HG02759 (cell line): ENCODE measurements around the gene RNF145.
A peak's percentile ranks its signal among the peaks of the same experiment; 100 is the strongest.

Source experiments
- ATAC-seq: cut with Tn5 transposase; IDR thresholded peaks from one replicate; pipeline ENCODE4 v1.9.1; 2021; ENCODE audit warnings: mild to moderate bottlenecking, moderate library complexity; ENCODE audit not compliant: unreplicated experiment

The RNF145 gene

DNA sequence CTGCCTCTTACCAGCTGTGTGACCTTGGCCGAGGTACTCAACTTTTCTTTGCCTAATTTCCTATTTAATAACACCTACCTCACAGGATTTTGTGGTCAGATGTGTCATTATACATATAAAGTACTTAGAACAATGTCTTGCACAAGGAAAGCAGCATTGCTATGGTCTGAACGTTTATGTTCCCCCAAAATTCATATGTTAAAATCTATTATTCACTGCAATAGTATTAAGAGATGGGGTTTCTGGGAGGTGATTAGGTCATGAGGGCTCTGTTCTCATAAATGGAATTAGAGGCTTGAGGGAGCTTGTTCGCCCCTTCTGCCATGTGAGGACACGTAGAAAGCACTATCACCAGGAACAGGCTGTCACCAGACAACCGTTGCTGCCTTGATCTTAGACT is 10.9 kb upstream of the RNF145 start:
- ATAC-seq: no peak

DNA sequence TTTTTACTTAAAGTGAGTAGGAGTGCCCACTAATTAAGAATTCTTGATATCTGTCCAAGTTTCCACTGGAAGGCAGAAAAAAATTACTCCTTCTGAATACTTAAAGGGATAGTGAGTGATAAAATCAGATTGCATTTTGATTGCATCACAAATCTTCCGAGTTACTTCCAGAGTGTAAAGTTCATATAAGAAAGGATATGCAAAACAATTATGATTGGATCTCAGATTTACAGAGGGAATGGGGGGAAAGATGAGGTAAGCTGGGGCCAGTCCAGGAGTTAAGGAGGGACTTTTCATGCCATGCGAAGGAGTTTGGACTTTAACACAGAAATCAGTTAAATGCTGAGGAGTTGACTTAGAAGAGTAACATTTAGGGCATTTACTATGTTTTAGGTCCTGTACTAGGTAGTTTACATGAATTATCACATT is 9.3 kb upstream of the RNF145 start:
- ATAC-seq: no peak

GRCh38 chr5:159217236-159217635 is 7.9 kb upstream of the RNF145 start:
- no peak for ATAC-seq

- no peak for ATAC-seq
These were observed 7.1 kb upstream of the RNF145 start for GRCh38 chr5:159216454-159216853.

DNA sequence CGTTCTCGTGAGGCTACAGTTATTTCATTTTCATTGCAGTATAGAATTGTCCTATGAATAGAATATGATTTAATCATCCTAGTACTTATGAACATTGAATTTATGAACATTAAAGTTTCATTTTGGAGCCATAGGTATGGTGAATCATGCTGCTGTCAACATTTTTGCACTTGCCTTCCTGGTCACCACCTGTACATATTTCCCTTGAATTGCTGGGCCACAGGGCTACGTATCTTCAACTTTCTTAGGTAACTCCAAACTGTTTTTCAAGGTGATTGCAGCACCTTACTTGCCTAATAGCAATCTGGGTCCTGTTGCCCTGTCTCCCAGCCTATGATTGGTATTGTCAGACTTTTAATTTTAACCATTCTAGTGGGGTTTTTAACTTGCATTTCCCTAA is 6.5 kb upstream of the RNF145 start:
- ATAC-seq: no peak

DNA sequence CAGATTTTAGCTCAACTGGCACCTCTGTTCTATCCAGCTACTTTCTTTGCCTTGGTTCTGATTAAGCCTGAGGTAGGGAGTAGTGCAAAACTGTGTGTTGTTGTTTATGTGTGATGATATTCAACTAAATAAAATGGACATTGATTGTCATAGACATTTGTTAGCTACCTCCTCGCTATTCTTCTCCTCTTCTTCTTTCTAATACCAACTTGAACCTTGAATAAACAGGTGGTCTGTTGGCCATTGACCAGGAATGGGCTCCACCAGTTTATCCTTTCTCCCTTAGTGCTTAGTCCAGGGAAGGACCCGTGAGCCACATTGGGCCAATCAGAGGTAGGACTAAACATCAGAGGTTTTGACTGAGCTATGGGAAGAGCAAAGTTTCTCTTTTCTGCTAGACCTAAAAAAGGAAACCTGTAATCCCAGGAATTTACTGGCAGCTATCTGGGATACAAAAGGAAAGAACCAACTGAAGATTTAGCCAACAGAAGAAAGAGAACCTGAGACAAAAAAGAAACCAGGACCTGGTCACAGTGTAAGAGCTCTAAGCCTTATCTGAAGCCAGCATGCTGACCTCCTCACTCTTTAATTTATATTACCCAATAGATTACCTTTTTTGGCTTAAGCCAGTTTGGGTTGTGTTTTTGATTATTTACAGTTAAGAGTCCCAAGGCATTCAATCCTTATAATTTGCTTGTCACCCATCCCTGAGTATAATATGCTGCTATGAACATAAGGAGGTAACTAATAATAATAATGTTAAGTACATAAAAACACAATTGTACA is 5.3 kb upstream of the RNF145 start:
- no peak for ATAC-seq

- no peak for ATAC-seq
These were observed 3.5 kb upstream of the RNF145 start for GRCh38 chr5:159212657-159213462.

GRCh38 chr5:159211729-159212174 is 2.4 kb upstream of the RNF145 start:
- no peak for ATAC-seq

DNA sequence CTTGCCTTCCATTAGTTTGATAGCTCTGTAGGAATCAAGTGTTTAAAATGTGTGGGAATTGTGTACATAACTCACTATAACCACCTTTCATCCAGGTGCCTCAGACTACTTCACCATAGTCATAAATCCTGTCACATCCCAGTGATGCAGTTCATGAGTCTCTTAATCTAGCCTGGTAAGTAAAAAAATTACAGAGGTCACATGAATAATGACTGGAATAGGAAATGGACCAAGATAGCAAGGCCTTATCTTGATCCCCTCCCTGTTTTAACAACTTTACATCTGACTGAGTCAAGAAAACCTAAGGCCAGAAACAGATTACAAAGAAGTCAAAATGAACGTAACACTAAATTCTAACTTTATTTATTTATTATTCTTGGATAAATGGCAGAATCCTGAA is 1.5 kb upstream of the RNF145 start:
- no peak for ATAC-seq

DNA sequence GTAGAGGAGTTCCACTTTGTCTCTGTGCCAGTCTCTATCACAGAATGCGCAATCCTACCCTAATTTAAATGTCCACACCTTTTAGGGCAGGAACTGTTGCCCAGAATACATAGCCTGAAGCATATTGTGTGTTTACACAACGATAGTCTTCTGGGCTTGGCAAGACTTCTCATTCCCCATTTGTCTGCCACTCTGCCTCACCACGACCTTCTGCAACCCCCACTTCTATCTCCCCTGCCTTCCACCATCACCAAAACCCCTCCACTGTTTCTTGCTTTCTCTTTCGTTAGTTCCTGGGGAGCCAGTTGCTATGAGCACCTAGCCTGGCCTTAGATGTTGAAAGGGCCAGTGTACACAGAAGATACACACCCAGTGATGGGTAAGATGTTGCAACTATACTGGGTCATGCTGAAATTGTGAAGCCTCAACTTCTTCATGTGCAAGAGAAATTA is 883 bp upstream of the RNF145 start:
- ATAC-seq: no peak

DNA sequence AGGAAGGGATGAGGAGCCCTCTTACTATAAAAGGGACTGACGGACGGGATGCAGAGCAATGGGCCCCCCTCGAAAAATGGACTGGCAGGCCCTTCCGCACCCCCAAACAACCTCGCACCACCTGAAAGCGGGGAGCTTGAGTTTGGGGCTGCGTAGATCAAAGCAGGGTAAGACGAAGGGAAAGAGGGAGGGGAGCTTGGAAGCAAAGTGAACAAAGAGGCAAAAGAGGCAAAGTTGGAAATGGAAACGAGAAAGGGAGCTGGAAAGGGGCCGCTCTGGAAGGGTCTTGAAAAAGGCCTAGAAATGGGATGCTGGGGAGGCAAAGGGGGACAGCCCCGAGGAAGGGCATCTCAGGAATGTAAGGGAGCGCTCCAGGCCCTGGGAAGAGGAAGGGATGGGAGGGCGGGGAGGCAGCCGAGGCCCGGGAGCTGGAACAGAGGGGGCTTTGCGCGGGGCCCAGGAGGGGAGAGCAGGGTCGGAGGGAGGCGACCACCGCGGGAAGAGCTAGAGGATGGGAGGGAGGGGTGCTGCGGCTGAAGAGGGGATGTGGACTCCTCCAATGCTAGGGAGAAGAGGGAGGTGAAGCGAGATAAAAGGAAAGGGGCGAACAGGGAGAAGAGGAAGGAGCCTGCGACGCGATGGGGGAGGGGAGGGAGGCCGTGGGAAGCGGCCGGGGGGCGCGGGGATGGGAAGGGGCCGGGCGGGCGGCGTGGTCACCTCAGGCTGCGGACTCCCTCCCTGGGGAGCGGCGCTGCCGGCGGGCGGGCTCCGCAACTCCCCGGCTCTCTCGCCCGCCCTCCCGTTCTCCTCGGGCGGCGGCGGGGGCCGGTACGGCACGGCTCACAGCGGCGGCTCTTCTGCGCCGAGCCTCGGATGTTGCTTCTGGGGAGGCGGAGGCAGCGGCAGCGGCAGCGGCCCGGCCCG is 577 bp downstream of the RNF145 start:
- peak; percentile 23 for ATAC-seq

DNA sequence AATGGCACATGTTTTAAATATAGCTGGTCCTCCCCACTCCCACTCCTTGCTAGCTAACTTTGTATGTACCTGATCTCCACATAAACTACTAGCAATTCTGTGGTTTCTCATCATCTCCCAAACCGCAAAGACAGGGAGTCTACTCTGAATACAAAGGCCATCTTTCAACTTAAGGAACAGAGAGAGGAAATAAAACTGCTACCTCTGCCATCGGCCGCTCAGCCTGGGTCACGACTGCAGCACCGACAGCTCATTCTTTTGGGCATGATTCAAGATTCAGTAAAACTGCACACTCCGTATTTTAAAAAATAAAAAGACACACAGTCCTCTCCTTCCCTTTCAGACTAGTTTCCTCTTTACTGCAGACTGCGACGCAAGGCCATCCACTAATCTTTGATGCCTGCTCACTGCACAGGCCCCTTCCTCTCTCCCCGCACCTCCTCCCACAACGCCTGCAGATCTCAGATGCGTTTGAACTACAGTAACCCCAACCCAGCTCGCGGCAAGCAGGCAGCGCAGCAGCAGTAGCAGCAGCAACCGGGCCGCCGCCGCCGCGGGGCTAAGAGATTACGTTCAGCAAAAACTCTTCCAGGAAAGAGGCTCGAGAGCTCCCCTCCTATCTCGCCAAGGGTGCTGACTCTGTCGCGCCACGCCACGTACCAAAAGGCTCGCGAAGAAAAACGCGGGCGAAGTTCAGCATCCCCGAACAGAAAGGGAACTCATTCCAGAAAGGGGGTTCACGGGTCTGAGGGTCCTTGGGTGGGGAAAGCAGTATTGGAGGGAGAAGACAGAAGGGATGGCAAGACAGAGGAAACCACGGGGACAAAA is 1.5 kb downstream of the RNF145 start:
- peak; percentile 56 for ATAC-seq

- no peak for ATAC-seq
These were observed 2.1 kb downstream of the RNF145 start for GRCh38 chr5:159207222-159207685.

DNA sequence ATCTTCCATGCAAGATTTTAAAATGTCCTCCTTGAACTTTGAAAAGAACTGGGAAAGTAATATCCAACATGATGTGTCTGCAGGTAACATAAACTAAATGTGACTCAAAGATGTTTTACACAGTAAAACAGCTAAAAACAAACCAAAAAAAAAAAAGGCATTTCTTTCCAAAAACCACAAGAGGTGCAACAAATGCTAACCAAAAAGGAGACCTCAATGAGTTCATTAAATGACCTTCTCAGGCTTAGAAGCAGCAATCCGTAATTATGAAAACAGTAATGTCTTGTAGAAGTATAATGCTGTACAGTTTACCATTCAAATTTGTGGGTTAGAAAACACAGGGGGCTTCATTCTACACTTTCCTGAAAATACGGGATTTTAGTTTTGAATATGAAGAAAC is 2.5 kb downstream of the RNF145 start:
- no peak for ATAC-seq

DNA sequence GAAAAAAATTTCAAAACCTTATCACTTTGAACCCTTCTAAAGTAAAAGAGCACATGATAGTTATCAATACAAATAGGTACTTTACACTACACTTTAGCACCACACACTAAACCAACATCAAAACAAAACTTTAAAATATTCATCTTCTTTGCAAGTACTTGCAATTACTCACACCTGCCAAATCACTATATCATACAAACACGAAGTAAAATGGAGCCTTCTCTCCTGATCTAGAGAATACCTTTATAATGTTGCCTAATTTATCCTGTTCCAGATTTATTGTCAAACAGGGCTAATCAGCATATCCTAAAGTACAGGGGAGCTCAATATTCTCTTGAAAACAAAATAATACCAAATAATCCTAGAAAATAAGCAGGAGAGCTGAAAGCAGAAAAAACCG is 3.0 kb downstream of the RNF145 start:
- no peak for ATAC-seq

DNA sequence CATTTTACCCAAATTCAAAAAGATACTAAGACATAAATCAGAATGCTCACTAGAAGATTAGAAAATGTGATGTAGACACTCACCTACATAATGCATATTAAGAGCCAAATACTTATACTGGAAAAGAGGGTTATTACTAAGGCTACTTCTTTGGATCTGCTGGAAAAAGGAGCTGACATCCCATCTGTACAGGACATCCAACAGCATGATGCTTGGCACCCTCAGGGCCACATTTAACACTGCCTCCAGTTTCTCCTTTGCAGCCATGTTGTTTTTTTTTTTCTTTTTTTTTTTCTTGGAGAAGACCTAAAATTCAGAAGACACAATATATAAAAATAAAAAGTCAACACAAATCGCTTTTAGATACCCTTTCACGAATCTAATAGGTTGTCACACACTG is 6.0 kb downstream of the RNF145 start:
- no peak for ATAC-seq

DNA sequence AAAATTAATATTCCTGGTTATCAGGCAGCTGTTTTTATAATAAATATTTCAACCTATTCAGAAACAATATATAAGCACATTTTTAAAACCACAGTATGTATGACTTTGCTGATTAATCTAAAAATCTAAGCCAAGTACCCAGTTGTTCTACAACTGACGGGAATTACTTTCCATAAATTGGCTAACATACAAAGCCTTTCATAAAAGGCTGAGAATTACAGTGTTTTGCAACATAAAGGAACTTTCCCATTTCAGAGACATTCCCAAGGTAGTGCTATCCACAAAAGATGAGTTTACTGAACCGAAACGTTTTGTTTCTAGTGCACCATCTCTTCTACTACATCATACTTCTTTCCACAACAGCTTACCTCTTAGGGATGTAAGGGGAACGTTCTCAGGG is 7.2 kb downstream of the RNF145 start:
- ATAC-seq: no peak

- no peak for ATAC-seq
These were observed 9.6 kb downstream of the RNF145 start for GRCh38 chr5:159199780-159200179.

DNA sequence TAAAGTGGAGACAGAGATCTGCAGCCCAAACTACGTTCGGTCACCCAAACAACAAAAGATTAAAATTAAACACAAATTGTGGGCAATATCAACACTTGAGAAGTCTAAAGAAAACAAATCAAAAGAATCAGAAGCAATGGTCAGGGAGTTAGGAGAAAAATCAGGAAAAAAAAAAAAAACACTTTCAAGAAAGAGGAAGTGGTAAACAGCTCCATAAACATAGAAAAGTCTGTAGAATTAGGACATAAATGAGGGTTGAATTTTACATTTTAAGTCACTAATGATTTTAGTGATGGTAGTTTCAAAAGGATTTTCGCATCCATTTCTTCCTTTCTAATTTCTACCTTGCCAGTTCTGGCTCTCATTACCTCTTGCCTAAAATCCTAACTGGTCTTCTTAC is 10.1 kb downstream of the RNF145 start:
- no peak for ATAC-seq
